Measurements from ENCODE around the gene SBF2. TPM values are rescaled to one million over a fixed set of nuclear protein-coding genes. Genes with fewer than 3 reads are reported as not detected.

Gene SBF2
- total RNA-seq, 1 donor = 61.2 TPM

- Histone ChIP-seq H2AFZ (ENCODE audit: low read length) (no peak overlapping the region), H3K27ac (ENCODE audit: low read depth, low read length) (no peak overlapping the region), H4K20me1 (ENCODE audit: insufficient read depth, low read length) (no peaks in the 10 kb centered on the region), H3K36me3 (ENCODE audit: insufficient read depth, low read length) (peaks cover 3% of the 10 kb centered on the region), H3K4me3 (ENCODE audit: insufficient read depth, low read length) (no peak overlapping the region), H3K79me2 (ENCODE audit: insufficient read depth, low read length) (no peaks in the 10 kb centered on the region), H3K27me3 (ENCODE audit: insufficient read depth, low read length) (no peaks in the 10 kb centered on the region), H3K4me2 (ENCODE audit: insufficient read depth, low read length) (no peak overlapping the region), H3K4me1 (ENCODE audit: insufficient read depth, low read length) (peaks cover 10% of the 10 kb centered on the region), H3K9me3 (ENCODE audit: low read depth, low read length) (no peaks in the 10 kb centered on the region)
- DNase-seq (ENCODE audit: insufficient read length, low spot score, missing footprints) = no peak
- TF ChIP-seq CTCF (IDR thresholded peaks at IDR 0.05; ENCODE audit: extremely low read depth, low read depth, low read length) = no peak
These were observed 271.3 kb downstream of the SBF2 start for GRCh38 chr11:10022764-10023163.

- Histone ChIP-seq H3K4me3 (ENCODE audit: insufficient read depth, low read length) (no peak overlapping the region), H2AFZ (ENCODE audit: low read length) (no peak overlapping the region), H4K20me1 (ENCODE audit: insufficient read depth, low read length) (no peaks in the 10 kb centered on the region), H3K4me2 (ENCODE audit: insufficient read depth, low read length) (no peak overlapping the region), H3K79me2 (ENCODE audit: insufficient read depth, low read length) (no peaks in the 10 kb centered on the region), H3K4me1 (ENCODE audit: insufficient read depth, low read length) (peaks cover 5% of the 10 kb centered on the region), H3K27ac (ENCODE audit: low read depth, low read length) (no peak overlapping the region), H3K36me3 (ENCODE audit: insufficient read depth, low read length) (no peaks in the 10 kb centered on the region), H3K9me3 (ENCODE audit: low read depth, low read length) (no peaks in the 10 kb centered on the region), H3K27me3 (ENCODE audit: insufficient read depth, low read length) (no peaks in the 10 kb centered on the region)
- no peak for DNase-seq (ENCODE audit: insufficient read length, low spot score, missing footprints)
- TF ChIP-seq CTCF (IDR thresholded peaks at IDR 0.05; ENCODE audit: extremely low read depth, low read depth, low read length) = no peak
These were observed 272.5 kb downstream of the SBF2 start for GRCh38 chr11:10021563-10021962.

- Histone ChIP-seq H2AFZ (ENCODE audit: low read length) (no peak overlapping the region), H3K36me3 (ENCODE audit: insufficient read depth, low read length) (no peaks in the 10 kb centered on the region), H3K27me3 (ENCODE audit: insufficient read depth, low read length) (no peaks in the 10 kb centered on the region), H3K27ac (ENCODE audit: low read depth, low read length) (no peak overlapping the region), H3K9me3 (ENCODE audit: low read depth, low read length) (no peaks in the 10 kb centered on the region), H3K4me1 (ENCODE audit: insufficient read depth, low read length) (no peaks in the 10 kb centered on the region), H4K20me1 (ENCODE audit: insufficient read depth, low read length) (no peaks in the 10 kb centered on the region), H3K4me2 (ENCODE audit: insufficient read depth, low read length) (no peak overlapping the region), H3K4me3 (ENCODE audit: insufficient read depth, low read length) (no peak overlapping the region), H3K79me2 (ENCODE audit: insufficient read depth, low read length) (no peaks in the 10 kb centered on the region)
- no peak for DNase-seq (ENCODE audit: insufficient read length, low spot score, missing footprints)
- TF ChIP-seq CTCF (IDR thresholded peaks at IDR 0.05; ENCODE audit: extremely low read depth, low read depth, low read length) = no peak
These were observed 273.9 kb downstream of the SBF2 start for GRCh38 chr11:10019906-10020682.

GRCh38 chr11:10017911-10018310 lies 276.1 kb downstream of the SBF2 start:
- Histone ChIP-seq H2AFZ (ENCODE audit: low read length) (no peak overlapping the region), H3K9me3 (ENCODE audit: low read depth, low read length) (no peaks in the 10 kb centered on the region), H3K27ac (ENCODE audit: low read depth, low read length) (no peak overlapping the region), H3K79me2 (ENCODE audit: insufficient read depth, low read length) (no peaks in the 10 kb centered on the region), H4K20me1 (ENCODE audit: insufficient read depth, low read length) (no peaks in the 10 kb centered on the region), H3K27me3 (ENCODE audit: insufficient read depth, low read length) (no peaks in the 10 kb centered on the region), H3K4me1 (ENCODE audit: insufficient read depth, low read length) (no peaks in the 10 kb centered on the region), H3K4me2 (ENCODE audit: insufficient read depth, low read length) (no peak overlapping the region), H3K4me3 (ENCODE audit: insufficient read depth, low read length) (no peak overlapping the region), H3K36me3 (ENCODE audit: insufficient read depth, low read length) (no peaks in the 10 kb centered on the region)
- DNase-seq (ENCODE audit: insufficient read length, low spot score, missing footprints) = no peak
- no peak for TF ChIP-seq CTCF (IDR thresholded peaks at IDR 0.05; ENCODE audit: extremely low read depth, low read depth, low read length)

Data from osteoblast (primary cell).